HepG2 (cell line): Measurements from ENCODE around the gene HIVEP2.

Experiments
- CREB1 ChIP-seq, 2 experiments: fragments of 450-650 bp in 1 of 2; IDR thresholded peaks; 2 replicates each; pipeline ENCODE4 v1.6.1; 2016 to 2017; ENCODE audit warnings: control low read depth in 1 of 2, mild to moderate bottlenecking in 1 of 2, missing compliant biosample characterization in 1 of 2, missing genetic modification characterization in 1 of 2
- EZH2 ChIP-seq: conservative IDR thresholded peaks from 2 replicates; pipeline ENCODE4 v1.6.1; 2012; ENCODE audit warnings: mild to moderate bottlenecking, low read depth, low read length, moderate library complexity
- SIN3B ChIP-seq: fragments of 150-350 bp; IDR thresholded peaks from 2 replicates; pipeline ENCODE4 v1.6.1; 2014; ENCODE audit warnings: low read length
- TAF1 ChIP-seq: sonication (generic); formaldehyde crosslinking; IDR thresholded peaks from 2 replicates; pipeline ENCODE4 v1.4.0; 2020; ENCODE audit warnings: missing genetic modification reagents
- TARDBP ChIP-seq: sonication (generic); formaldehyde crosslinking; IDR thresholded peaks from 2 replicates; pipeline ENCODE4 v1.8.0; 2022; ENCODE audit warnings: mild to moderate bottlenecking, missing genetic modification reagents
- ZBTB2 ChIP-seq: sonication (generic); formaldehyde crosslinking; IDR thresholded peaks from 2 replicates; pipeline ENCODE4 v1.8.0; 2022; ENCODE audit warnings: low read depth, missing genetic modification reagents
- ZNF709 ChIP-seq: sonication (generic); formaldehyde crosslinking; IDR thresholded peaks from 2 replicates; pipeline ENCODE4 v1.5.0; 2020; ENCODE audit warnings: mild to moderate bottlenecking, missing genetic modification reagents
- TF ChIP-seq, protein P1 (sequence below): sonication (generic); formaldehyde crosslinking; IDR thresholded peaks from 2 replicates; pipeline ENCODE4 v1.4.0; 2020; ENCODE audit warnings: missing genetic modification reagents
- TF ChIP-seq, protein P2 (sequence below): conservative IDR thresholded peaks from 2 replicates; pipeline ENCODE4 v1.6.1; 2018; ENCODE audit warnings: missing genetic modification reagents

GRCh38 chr6:142753196-142753595 is 191.8 kb downstream of the HIVEP2 start:
- TF ChIP-seq EZH2 (no peak), TAF1 (CRISPR knock-in tag) (no peak), ZBTB2 (CRISPR knock-in tag) (no peak), CREB1 (IDR thresholded peaks at IDR 0.05) (no peak), CREB1 (CRISPR knock-in tag; IDR thresholded peaks at IDR 0.05) (no peak), ZNF709 (CRISPR knock-in tag) (no peak), TARDBP (CRISPR knock-in tag) (no peak), SIN3B (no peak)
- TF ChIP-seq, protein P1, sequence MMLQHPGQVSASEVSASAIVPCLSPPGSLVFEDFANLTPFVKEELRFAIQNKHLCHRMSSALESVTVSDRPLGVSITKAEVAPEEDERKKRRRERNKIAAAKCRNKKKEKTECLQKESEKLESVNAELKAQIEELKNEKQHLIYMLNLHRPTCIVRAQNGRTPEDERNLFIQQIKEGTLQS (CRISPR knock-in tag) = no peak
- TF ChIP-seq, protein P2, sequence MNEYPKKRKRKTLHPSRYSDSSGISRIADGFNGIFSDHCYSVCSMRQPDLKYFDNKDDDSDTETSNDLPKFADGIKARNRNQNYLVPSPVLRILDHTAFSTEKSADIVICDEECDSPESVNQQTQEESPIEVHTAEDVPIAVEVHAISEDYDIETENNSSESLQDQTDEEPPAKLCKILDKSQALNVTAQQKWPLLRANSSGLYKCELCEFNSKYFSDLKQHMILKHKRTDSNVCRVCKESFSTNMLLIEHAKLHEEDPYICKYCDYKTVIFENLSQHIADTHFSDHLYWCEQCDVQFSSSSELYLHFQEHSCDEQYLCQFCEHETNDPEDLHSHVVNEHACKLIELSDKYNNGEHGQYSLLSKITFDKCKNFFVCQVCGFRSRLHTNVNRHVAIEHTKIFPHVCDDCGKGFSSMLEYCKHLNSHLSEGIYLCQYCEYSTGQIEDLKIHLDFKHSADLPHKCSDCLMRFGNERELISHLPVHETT = no peak
